ENCODE measurements around the gene KDM4B. TPM values are rescaled to one million over a fixed set of nuclear protein-coding genes. Genes with fewer than 3 reads are reported as not detected.

The KDM4B gene
- total and polyA plus RNA-seq, 5 donors, result 18.8 to 37.5 (median 26.6) TPM

DNA sequence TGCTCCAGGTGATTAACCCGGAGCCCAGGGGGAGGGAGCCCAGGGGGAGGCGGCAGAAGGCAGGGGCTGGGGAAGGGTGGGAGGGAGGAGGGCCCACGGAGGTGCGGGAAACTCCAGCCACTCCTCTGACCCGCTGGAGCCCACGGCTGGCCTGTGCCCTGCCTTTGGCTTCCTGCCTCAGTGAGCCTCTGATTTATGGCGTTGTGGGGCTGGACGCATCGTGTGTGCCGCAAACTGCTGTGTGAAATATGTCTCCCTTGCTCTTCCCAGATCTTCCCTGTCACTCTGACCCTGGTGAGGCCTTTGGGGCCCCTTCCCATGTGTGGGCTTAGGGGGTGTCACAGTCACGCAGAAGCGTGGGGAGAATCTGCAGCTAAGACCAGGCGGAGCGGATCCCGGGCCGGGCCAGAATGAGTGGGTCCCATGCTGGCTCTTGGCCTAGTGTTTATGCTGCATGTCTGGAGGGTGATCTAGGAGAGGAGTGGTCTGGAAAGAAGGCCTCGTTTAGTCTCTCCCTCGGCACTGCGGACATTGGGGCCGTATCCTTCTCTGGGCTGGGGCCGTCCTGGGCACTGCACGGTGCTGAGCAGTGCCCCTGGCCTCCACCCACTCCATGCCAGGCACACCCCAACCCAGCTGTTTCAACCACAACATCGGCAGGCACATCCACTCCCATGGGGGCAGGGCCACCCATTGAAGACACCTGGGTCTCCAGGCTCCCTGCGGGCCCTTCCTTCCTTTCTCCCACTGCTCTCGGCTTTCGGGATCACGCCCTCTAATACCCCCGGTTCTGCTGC is 123.0 kb downstream of the KDM4B start:
- DNase-seq, result peak in 2 of 3 donors; percentile 70 to 74
- intact Hi-C loops (cut with DNase I), result no loop called here
- Histone ChIP-seq H3K27me3 (ENCODE audit: control insufficient read depth, insufficient read depth) (no peaks in the 10 kb centered on the region), H3K4me3 (ENCODE audit: low read length) (no peak overlapping the region), H3K4me1 (ENCODE audit: control insufficient read depth, insufficient read depth, low read length) (peaks cover 8% of the 10 kb centered on the region), H3K9me3 (ENCODE audit: control insufficient read depth, low read length) (no peaks in the 10 kb centered on the region), H3K27ac (ENCODE audit: low read length) (peak overlapping the region; percentile 16)
- peak; percentile 8 to 23 for ATAC-seq
- WGBS, result 58% methylated on average over 28 of the region's 28 CpGs

DNA sequence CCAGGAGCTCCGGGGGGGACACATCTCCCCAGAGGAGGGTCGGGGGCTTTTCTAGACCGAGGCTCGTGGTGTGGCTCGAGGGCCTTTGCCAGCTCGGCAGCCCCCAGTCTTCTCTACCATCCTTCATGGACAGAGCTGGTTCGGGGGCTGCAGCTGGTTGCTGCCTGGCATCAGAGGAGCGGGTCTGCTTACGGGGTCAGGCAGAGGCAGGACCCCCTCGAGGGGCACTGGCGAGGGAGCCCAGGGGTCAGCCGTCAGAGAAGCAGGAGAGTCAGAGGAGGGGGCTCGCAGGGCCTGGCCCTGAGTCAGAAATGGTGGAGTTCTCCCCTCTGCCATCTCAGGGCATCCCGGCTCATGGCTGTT is 123.5 kb downstream of the KDM4B start:
- intact Hi-C loops (cut with DNase I), result no loop called here

DNA sequence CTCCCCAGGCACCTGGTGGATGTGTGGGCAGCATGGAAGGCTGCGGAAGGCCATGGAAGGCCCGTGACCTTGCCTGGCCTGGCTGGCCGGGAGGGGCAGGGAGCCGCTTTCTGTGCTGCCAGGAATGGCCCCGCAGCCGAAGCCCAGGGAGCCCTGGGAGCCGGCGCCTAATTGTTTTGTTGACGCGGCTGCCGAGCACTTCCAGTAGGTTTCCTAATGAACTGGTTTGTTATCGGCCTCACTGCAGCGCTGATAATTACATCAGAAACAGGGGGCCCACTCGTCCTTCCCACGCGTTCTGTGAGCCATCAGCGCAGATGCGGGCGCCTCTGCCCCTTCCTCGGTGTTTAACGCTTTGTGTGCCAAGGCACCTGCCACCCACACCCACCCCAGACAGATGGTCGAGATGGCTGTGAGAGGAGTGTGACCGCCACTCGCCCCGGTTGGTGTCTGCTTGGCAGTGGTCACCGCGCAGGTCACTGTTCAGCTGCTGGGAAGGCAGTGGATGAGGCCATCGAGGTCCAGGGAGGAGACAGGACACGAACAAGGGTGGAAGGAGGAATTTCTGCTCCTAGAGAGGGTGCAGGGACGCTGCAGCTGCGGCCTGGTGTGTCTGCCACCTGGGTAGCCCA is 124.5 kb downstream of the KDM4B start:
- Histone ChIP-seq H3K4me3 (ENCODE audit: low read length) (no peak overlapping the region), H3K4me1 (ENCODE audit: control insufficient read depth, insufficient read depth, low read length) (peaks cover 8% of the 10 kb centered on the region), H3K27me3 (ENCODE audit: control insufficient read depth, insufficient read depth) (no peaks in the 10 kb centered on the region), H3K27ac (ENCODE audit: low read length) (peak overlapping the region; percentile 16), H3K9me3 (ENCODE audit: control insufficient read depth, low read length) (no peaks in the 10 kb centered on the region)
- ATAC-seq (peak; percentile 63 to 71), DNase-seq (peak; percentile 70 to 87 (median 87))
- WGBS, result 40% methylated on average over 31 of the region's 31 CpGs
- intact Hi-C loops (cut with DNase I), result no loop called here

More for the DNA sequence above, 123.5 kb downstream of the KDM4B start:
- WGBS, result 87% methylated on average over 14 of the region's 14 CpGs
- Histone ChIP-seq H3K27me3 (ENCODE audit: control insufficient read depth, insufficient read depth) (no peaks in the 10 kb centered on the region), H3K4me3 (ENCODE audit: low read length) (no peak overlapping the region), H3K9me3 (ENCODE audit: control insufficient read depth, low read length) (no peaks in the 10 kb centered on the region), H3K4me1 (ENCODE audit: control insufficient read depth, insufficient read depth, low read length) (peaks cover 8% of the 10 kb centered on the region), H3K27ac (ENCODE audit: low read length) (no peak overlapping the region)
- DNase-seq, result peak in 1 of 3 donors; percentile 60
- ATAC-seq, result no peak

DNA sequence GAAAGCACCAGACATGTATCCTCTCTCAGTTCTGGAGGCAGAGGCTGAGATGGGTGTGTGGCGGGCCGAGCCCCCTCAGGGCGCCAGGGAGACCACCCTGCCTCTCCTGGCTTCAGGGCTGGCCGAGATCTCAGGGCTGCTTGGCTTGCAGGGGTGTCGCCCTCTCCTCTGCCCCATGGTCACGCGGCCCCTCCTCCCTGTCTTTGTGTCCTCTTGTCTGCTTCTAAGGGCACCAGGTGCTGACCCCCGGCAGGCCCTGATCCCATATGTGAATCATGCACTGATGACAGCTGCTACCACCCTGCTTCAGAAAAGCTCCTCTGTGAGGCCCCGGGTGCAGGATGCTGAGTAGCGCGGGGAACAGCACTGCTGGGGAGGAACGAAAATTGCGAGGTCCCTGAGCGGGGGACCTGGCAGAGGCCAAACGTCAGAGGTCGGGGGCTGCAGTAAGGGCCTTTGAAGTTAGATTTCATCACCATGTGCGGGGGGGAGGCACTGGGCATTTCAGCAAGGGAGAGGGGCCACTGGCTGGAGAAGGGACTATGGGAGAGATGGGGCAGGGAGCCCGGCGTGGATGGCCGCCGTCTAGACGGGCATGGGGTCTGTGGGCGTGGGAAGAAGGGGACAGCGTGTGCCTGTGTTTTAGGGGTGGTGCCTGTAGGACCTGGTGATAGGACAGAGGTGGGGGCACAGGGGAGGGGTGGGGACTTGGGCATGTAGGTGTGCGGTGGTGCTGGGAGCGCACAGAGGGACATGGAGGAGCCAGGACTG is 125.2 kb downstream of the KDM4B start:
- H3K4me1 ChIP-seq (ENCODE audit: control insufficient read depth, insufficient read depth, low read length), result peaks cover 8% of the 10 kb centered on the region
- ATAC-seq, result no peak
- peak in 2 of 3 donors; percentile 47 to 55 for DNase-seq
- intact Hi-C loops (cut with DNase I), result no loop called here
- no peaks in the 10 kb centered on the region for H3K27me3 ChIP-seq (ENCODE audit: control insufficient read depth, insufficient read depth)
- 93% methylated on average over 26 of the region's 26 CpGs for WGBS
- no peaks in the 10 kb centered on the region for H3K9me3 ChIP-seq (ENCODE audit: control insufficient read depth, low read length)
- no peak overlapping the region for H3K27ac ChIP-seq (ENCODE audit: low read length)
- H3K4me3 ChIP-seq (ENCODE audit: low read length), result no peak overlapping the region

DNA sequence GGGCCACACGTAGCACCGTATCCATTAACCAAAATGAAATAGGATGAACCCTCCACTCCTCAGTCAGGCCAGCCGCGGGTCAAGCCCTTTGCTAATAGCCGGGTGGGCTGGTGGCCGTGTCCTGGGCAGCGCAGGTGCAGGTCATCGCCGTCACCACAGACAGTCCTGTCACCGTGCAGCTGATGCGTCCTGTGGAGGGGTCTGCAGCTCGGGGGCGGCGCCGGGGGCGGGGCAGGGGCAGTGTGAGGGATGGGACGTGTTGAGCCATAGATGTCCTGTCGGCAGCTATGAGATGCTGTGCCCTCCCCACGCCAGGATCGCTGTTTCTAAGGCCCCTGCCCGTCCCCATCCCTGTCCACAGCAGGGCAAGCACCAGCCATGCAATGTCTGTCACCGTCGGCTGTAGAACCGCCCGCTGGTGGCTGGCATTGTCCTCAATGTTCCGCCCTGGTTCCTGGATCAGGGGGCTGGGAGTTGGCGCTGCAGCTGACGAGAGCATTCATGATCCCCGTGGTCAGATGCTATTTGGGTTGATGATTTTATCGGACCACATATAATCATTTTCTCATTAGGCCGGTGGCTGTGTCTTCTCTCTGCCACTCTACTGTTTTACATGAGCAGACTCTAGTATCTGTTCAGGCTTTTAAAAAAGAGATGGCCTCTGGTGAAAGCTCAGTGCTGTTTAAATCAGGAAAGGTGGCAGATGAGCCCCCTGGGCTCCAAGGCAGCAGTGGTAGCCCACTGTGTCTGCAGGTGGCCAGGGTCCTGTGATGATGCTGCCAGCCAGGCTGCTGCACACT is 126.1 kb downstream of the KDM4B start:
- Histone ChIP-seq H3K4me3 (ENCODE audit: low read length) (no peak overlapping the region), H3K9me3 (ENCODE audit: control insufficient read depth, low read length) (no peaks in the 10 kb centered on the region), H3K27me3 (ENCODE audit: control insufficient read depth, insufficient read depth) (no peaks in the 10 kb centered on the region), H3K4me1 (ENCODE audit: control insufficient read depth, insufficient read depth, low read length) (peaks cover 8% of the 10 kb centered on the region), H3K27ac (ENCODE audit: low read length) (no peak overlapping the region)
- DNase-seq (peak in 2 of 3 donors; percentile 55 to 63), ATAC-seq (no peak)
- intact Hi-C loops (cut with DNase I), result no loop called here
- WGBS, result 87% methylated on average over 31 of the region's 31 CpGs

DNA sequence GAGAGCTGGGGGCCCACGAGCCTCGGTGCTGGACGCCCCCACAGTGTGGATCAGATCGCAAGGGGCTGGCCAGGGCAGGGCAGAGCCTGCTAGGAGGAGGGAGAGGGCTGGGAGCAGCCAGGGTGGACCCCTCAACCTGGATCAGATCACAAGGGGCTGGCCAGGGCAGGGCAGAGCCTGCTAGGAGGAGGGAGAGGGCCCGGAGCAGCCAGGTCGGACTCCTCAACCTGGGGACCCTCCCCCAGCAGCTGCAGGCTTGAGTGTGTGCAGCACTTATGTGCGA is 126.6 kb downstream of the KDM4B start:
- Histone ChIP-seq H3K27ac (ENCODE audit: low read length) (no peak overlapping the region), H3K27me3 (ENCODE audit: control insufficient read depth, insufficient read depth) (no peaks in the 10 kb centered on the region), H3K4me1 (ENCODE audit: control insufficient read depth, insufficient read depth, low read length) (peaks cover 8% of the 10 kb centered on the region), H3K9me3 (ENCODE audit: control insufficient read depth, low read length) (no peaks in the 10 kb centered on the region), H3K4me3 (ENCODE audit: low read length) (no peak overlapping the region)
- DNase-seq, result peak in 2 of 3 donors; percentile 45 to 49
- intact Hi-C loops (cut with DNase I), result no loop called here
- ATAC-seq, result no peak
- WGBS, result 86% methylated on average over 7 of the region's 7 CpGs

DNA sequence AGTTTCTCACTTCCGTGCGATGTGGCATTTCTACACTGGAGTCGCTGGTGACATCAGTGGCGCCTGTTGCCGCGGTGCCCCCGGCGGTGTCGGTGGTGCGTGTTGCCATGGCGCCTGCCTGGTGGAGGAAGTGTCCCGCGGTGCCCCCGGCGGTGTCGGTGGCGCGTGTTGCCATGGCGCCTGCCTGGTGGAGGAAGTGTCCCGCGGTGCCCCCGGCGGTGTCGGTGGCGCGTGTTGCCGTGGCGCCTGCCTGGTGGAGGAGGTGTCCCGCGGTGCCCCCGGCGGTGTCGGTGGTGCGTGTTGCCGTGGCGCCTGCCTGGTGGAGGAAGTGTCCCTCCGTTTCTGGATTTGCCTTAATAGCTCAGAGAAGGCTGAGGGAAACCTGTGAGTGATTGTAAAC is 127.6 kb downstream of the KDM4B start:
- Histone ChIP-seq H3K4me3 (ENCODE audit: low read length) (no peak overlapping the region), H3K4me1 (ENCODE audit: control insufficient read depth, insufficient read depth, low read length) (peaks cover 5% of the 10 kb centered on the region), H3K9me3 (ENCODE audit: control insufficient read depth, low read length) (no peaks in the 10 kb centered on the region), H3K27ac (ENCODE audit: low read length) (no peak overlapping the region), H3K27me3 (ENCODE audit: control insufficient read depth, insufficient read depth) (no peaks in the 10 kb centered on the region)
- intact Hi-C loops (cut with DNase I), result no loop called here
- ATAC-seq, result no peak
- DNase-seq, result peak in 1 of 3 donors; percentile 3
- 98% methylated on average over 37 of the region's 37 CpGs for WGBS

DNA sequence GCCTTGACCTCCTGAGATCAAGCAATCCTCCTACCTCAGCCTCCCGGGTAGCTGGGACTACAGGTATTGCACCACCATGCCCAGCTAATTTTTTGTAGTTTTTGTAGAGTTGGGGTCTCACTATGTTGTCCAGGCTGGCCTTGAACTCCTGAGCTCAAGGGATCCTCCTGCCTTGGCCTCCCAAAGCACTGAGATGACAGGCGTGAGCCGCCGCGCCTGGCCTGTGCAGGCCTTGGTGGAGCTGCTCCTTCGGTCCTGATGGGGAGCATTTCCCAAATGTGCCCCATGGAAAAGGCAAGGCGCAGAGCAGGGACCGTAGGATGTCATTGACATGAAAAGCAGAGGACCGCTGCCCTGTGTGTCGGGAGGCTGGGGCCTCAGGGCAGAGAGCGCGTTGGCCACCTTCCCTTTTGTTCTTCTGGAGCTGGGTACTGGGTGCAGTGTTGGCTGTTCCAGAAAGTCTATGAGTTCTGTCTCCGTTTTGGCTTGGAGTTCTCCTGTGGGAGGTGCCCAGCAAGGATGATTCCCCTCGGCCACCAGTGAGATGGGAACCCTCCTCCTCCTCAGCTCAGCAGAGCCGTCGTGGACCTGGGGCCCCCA is 128.5 kb downstream of the KDM4B start:
- 93% methylated on average over 16 of the region's 16 CpGs for WGBS
- ATAC-seq (no peak), DNase-seq (peak in 2 of 3 donors; percentile 22 to 35)
- Histone ChIP-seq H3K27ac (ENCODE audit: low read length) (no peak overlapping the region), H3K9me3 (ENCODE audit: control insufficient read depth, low read length) (no peaks in the 10 kb centered on the region), H3K4me1 (ENCODE audit: control insufficient read depth, insufficient read depth, low read length) (peaks cover 5% of the 10 kb centered on the region), H3K27me3 (ENCODE audit: control insufficient read depth, insufficient read depth) (no peaks in the 10 kb centered on the region), H3K4me3 (ENCODE audit: low read length) (no peak overlapping the region)
- intact Hi-C loops (cut with DNase I), result no loop called here

DNA sequence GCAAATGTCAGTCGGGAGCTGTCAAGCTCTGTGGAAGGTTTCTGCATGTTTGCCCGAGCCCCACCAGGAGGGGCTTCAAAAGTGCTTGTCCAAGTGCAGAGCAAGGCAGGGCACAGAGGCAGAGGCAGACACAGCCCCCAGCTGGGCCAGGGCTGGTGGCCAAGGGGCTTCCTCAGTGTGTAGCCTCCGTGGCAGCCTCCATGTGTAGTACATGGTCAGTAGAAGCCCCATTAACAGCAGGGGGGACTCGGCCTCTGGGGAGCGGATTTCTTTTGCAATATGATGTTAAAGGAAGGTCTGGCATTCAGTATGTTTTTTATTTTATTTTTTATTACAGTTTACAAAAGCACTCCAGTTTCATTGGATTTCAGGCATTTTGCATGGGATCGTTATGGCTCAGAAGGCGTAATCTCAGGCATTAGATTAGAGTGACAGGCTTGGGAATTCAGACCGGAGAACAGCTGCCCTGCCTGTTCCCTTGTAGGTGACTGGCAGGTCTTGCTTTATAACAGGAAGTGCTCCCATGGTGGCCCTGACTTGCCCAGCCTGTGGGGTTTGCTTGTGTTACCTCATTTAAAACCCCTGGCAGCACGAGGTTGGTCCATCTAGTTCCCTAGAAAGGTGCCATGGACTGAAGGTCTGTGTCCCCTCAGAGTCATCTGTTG is 129.2 kb downstream of the KDM4B start:
- Histone ChIP-seq H3K4me3 (ENCODE audit: low read length) (no peak overlapping the region), H3K9me3 (ENCODE audit: control insufficient read depth, low read length) (no peaks in the 10 kb centered on the region), H3K4me1 (ENCODE audit: control insufficient read depth, insufficient read depth, low read length) (peaks cover 5% of the 10 kb centered on the region), H3K27ac (ENCODE audit: low read length) (no peak overlapping the region), H3K27me3 (ENCODE audit: control insufficient read depth, insufficient read depth) (no peaks in the 10 kb centered on the region)
- intact Hi-C loops (cut with DNase I), result no loop called here
- WGBS, result 88% methylated on average over 9 of the region's 9 CpGs
- no peak for ATAC-seq
- DNase-seq, result no peak

DNA sequence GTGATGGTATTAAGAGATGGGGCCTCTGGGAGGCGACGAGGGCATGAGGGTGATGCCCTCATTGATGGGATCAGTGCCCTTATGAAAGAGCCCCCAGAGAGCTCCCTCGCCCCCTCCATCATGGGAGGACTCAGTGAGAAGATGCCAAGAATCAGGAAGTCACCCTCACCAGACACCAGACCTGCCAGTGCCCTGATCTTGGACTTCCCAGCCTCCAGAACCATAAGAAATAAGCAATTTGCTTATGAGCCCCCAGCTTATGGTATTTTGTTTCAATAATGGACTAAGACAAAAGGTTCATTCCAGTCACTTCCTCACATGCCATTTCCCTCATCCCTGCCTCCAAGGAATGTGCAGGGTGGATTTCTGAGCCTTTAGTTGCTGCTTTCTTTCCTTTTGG is 129.7 kb downstream of the KDM4B start:
- Histone ChIP-seq H3K27me3 (ENCODE audit: control insufficient read depth, insufficient read depth) (no peaks in the 10 kb centered on the region), H3K4me3 (ENCODE audit: low read length) (no peak overlapping the region), H3K9me3 (ENCODE audit: control insufficient read depth, low read length) (no peaks in the 10 kb centered on the region), H3K27ac (ENCODE audit: low read length) (no peak overlapping the region), H3K4me1 (ENCODE audit: control insufficient read depth, insufficient read depth, low read length) (peaks cover 2% of the 10 kb centered on the region)
- DNase-seq (no peak), ATAC-seq (no peak)
- intact Hi-C loops (cut with DNase I), result no loop called here
- 98% methylated on average over 3 of the region's 3 CpGs for WGBS
